Testis (tissue), 2 donors: ENCODE data around the gene PI4K2A.
A peak's percentile ranks its signal among the peaks of the same experiment; 100 is the strongest.

Source experiments
- CTCF ChIP-seq, 3 experiments: fragments of 450-650 bp in 2 of 3; fragments of 200-600 bp in 1 of 3; sonication (generic) in 1 of 3; IDR thresholded peaks; one replicate each; pipeline ENCODE4 v1.5.1; 2016 to 2019; ENCODE audit warnings: antibody characterized with exemption in 3 of 3, mild to moderate bottlenecking in 2 of 3, moderate library complexity in 1 of 3
- POLR2A ChIP-seq: fragments of 450-650 bp; IDR thresholded peaks from one replicate; pipeline ENCODE4 v1.6.1; 2017; ENCODE audit warnings: antibody characterized with exemption, mild to moderate bottlenecking, moderate library complexity

- TF ChIP-seq POLR2A: no peak
- TF ChIP-seq CTCF (IDR thresholded peaks at IDR 0.05): peak in 2 of 3 experiments; percentile 67 to 70
Measured at GRCh38 chr10:97708976-97709946, 68.8 kb downstream of the PI4K2A start.
